HepG2 (cell line): Measurements from ENCODE around the gene ARHGAP35. TPM values are rescaled to one million over a fixed set of nuclear protein-coding genes. Genes with fewer than 3 reads are reported as not detected.

ENCODE experiments used
- IRF1 ChIP-seq: sonication (generic); formaldehyde crosslinking; IDR thresholded peaks from 2 replicates; pipeline ENCODE4 v1.4.0; 2020; ENCODE audit warnings: low read depth, mild to moderate bottlenecking, missing genetic modification reagents
- REXO4 ChIP-seq: sonication (generic); formaldehyde crosslinking; IDR thresholded peaks from 2 replicates; pipeline ENCODE4 v1.8.0; 2022; ENCODE audit warnings: missing genetic modification reagents, mild to moderate bottlenecking, borderline replicate concordance
- ZBTB2 ChIP-seq: sonication (generic); formaldehyde crosslinking; IDR thresholded peaks from 2 replicates; pipeline ENCODE4 v1.8.0; 2022; ENCODE audit warnings: low read depth, missing genetic modification reagents
- ZBTB21 ChIP-seq: sonication (generic); formaldehyde crosslinking; IDR thresholded peaks from 2 replicates; pipeline ENCODE4 v1.4.0; 2020; ENCODE audit warnings: missing genetic modification reagents
- polyA plus RNA-seq, 8 experiments: library from polyadenylated mRNA; depleted of rRNA in 3 of 8; stranded (reverse) in 7 of 8; unstranded in 1 of 8; fragments of >200 nt; fragmentation: Illumina TruSeq in 4 of 8; extraction: Trizol in 4 of 8; gene quantifications; 2 replicates each; pipeline versions ENCODE4 v1.2.1 to v1.2.3, GENCODE V29; 2011 to 2016; ENCODE audit warnings: low read depth in 4 of 8, missing spikeins in 1 of 8, mixed read lengths in 1 of 8; ENCODE audit not compliant: insufficient read depth in 1 of 8
- total RNA-seq, 5 experiments: library from RNA; depleted of rRNA; stranded (reverse); fragments of >200 nt; fragmentation: Illumina TruSeq; extraction: Trizol; gene quantifications; 2 replicates each; pipeline ENCODE4 v1.2.3, GENCODE V29; 2016; ENCODE audit warnings: low read depth in 1 of 5
- TF ChIP-seq, protein P1 (sequence below): sonication (generic); formaldehyde crosslinking; IDR thresholded peaks from 2 replicates; pipeline ENCODE4 v1.4.0; 2020; ENCODE audit warnings: missing genetic modification reagents, mild to moderate bottlenecking, borderline replicate concordance
- TF ChIP-seq, protein P2 (sequence below): sonication (generic); formaldehyde crosslinking; conservative IDR thresholded peaks from 2 replicates; pipeline ENCODE4 v1.4.0; 2020; ENCODE audit warnings: mild to moderate bottlenecking, missing genetic modification reagents, moderate library complexity

The ARHGAP35 gene
- total and polyA plus RNA-seq, 2 of the 13 experiments (the other 11 are each of a cell fraction or from before 2014, with no cell fraction given), result 30.1 to 30.2 TPM

- TF ChIP-seq ZBTB2 (CRISPR knock-in tag) (no peak), REXO4 (CRISPR knock-in tag) (no peak), ZBTB21 (no peak), IRF1 (CRISPR knock-in tag) (no peak)
- TF ChIP-seq, protein P1, sequence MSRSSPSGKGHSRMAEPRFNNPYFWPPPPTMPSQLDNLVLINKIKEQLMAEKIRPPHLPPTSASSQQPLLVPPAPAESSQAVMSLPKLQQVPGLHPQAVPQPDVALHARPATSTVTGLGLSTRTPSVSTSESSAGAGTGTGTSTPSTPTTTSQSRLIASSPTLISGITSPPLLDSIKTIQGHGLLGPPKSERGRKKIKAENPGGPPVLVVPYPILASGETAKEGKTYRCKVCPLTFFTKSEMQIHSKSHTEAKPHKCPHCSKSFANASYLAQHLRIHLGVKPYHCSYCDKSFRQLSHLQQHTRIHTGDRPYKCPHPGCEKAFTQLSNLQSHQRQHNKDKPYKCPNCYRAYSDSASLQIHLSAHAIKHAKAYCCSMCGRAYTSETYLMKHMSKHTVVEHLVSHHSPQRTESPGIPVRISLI (CRISPR knock-in tag), result no peak
- TF ChIP-seq, protein P2, sequence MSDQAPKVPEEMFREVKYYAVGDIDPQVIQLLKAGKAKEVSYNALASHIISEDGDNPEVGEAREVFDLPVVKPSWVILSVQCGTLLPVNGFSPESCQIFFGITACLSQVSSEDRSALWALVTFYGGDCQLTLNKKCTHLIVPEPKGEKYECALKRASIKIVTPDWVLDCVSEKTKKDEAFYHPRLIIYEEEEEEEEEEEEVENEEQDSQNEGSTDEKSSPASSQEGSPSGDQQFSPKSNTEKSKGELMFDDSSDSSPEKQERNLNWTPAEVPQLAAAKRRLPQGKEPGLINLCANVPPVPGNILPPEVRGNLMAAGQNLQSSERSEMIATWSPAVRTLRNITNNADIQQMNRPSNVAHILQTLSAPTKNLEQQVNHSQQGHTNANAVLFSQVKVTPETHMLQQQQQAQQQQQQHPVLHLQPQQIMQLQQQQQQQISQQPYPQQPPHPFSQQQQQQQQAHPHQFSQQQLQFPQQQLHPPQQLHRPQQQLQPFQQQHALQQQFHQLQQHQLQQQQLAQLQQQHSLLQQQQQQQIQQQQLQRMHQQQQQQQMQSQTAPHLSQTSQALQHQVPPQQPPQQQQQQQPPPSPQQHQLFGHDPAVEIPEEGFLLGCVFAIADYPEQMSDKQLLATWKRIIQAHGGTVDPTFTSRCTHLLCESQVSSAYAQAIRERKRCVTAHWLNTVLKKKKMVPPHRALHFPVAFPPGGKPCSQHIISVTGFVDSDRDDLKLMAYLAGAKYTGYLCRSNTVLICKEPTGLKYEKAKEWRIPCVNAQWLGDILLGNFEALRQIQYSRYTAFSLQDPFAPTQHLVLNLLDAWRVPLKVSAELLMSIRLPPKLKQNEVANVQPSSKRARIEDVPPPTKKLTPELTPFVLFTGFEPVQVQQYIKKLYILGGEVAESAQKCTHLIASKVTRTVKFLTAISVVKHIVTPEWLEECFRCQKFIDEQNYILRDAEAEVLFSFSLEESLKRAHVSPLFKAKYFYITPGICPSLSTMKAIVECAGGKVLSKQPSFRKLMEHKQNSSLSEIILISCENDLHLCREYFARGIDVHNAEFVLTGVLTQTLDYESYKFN (CRISPR knock-in tag), result no peak
Measured at GRCh38 chr19:46900341-46900740, 39.5 kb downstream of the ARHGAP35 start (continued).
